HCT116 (cell line): ENCODE measurements around the gene GLI3. TPM values are rescaled to one million over a fixed set of nuclear protein-coding genes. Genes with fewer than 3 reads are reported as not detected.

Experiments
- ATAC-seq: fragments of 200-7000 bp; cut with Tn5 transposase; 2 replicates; pipeline ENCODE4 v1.9.1; 2020; ENCODE audit warnings: mild to moderate bottlenecking, moderate library complexity
- BruUV-seq: library from RNA; stranded (reverse); fragments of 400-500 nt; replicated peaks from 2 replicates; lab custom pipeline; 2021; lab: Mats Ljungman, UMichigan
- CTCF ChIA-PET: fragments of 300-600 bp; sonication (Branson Sonifier 250); formaldehyde crosslinking; loops from one replicate; lab custom pipeline; 2021; ENCODE audit warnings: antibody characterized with exemption; lab: Charles Lee
- POLR2A ChIA-PET: fragments of 300-600, 350-600 bp; sonication (Branson Sonifier 250); formaldehyde crosslinking; loops from one replicate; lab custom pipeline; 2021; ENCODE audit warnings: antibody characterized with exemption; lab: Charles Lee
- RAD21 ChIA-PET, 2 experiments: fragments of 300-600 bp; sonication (Branson Sonifier 250); formaldehyde crosslinking; loops; one replicate each; lab custom pipeline; 2023; ENCODE audit warnings: low total read pairs in 2 of 2; ENCODE audit not compliant: uncharacterized antibody in 2 of 2, unreplicated experiment in 2 of 2, low non-redundant PET in 1 of 2; lab: Charles Lee
- DNase-seq: peaks from one replicate; pipeline ENCODE4 v3.0.0-alpha.2; 2010; ENCODE audit warnings: low read depth, low spot score
- H2AFZ ChIP-seq: fragments of 200-600 bp; shearing (Covaris generic), sonication (generic); 2 replicates; pipeline ENCODE4 v1.6.1; 2017; ENCODE audit warnings: low read depth, mixed run types, mixed read lengths, antibody characterized with exemption, low read length; ENCODE audit not compliant: poor library complexity, severe bottlenecking
- H3K27ac ChIP-seq: 2 replicates; pipeline ENCODE4 v1.5.1; 2012; ENCODE audit warnings: low read depth, low read length
- H3K27me3 ChIP-seq: fragments of 200-600 bp; sonication (generic); 2 replicates; pipeline ENCODE4 v1.6.1; 2016; ENCODE audit warnings: mixed run types, low read length, mixed read lengths; ENCODE audit not compliant: insufficient read depth
- H3K36me3 ChIP-seq, 2 experiments: fragments of 200-500 bp in 1 of 2; fragments of 200-600 bp in 1 of 2; sonication (Bioruptor generic) in 1 of 2; sonication (generic) in 1 of 2; 2 replicates each; pipeline versions ENCODE4 v1.5.1 to v1.6.1; 2014 to 2016; ENCODE audit warnings: low read length in 2 of 2, inconsistent platforms in 1 of 2, mixed read lengths in 1 of 2, mixed run types in 1 of 2; ENCODE audit not compliant: insufficient read depth in 2 of 2, control insufficient read depth in 1 of 2
- H3K4me1 ChIP-seq, 2 experiments: fragments of 200-600 bp in 1 of 2; sonication (generic) in 1 of 2; 2 replicates each; pipeline versions ENCODE4 v1.5.1 to v1.6.1; 2012 to 2017; ENCODE audit warnings: low read length in 2 of 2, inconsistent platforms in 1 of 2, mild to moderate bottlenecking in 1 of 2, mixed read lengths in 1 of 2, mixed run types in 1 of 2, moderate library complexity in 1 of 2; ENCODE audit not compliant: insufficient read depth in 2 of 2, control insufficient read depth in 1 of 2
- H3K4me2 ChIP-seq: fragments of 200-600 bp; sonication (generic); 2 replicates; pipeline ENCODE4 v1.6.1; 2017; ENCODE audit warnings: mixed run types, low read length, mixed read lengths
- H3K4me3 ChIP-seq, 2 experiments: fragments of 200-600 bp in 1 of 2; sonication (generic) in 1 of 2; replicated peaks in 1 of 2; 2 replicates each; pipeline ENCODE4 v1.5.1; 2011 to 2016; ENCODE audit warnings: low read length in 2 of 2, control low read depth in 1 of 2, low read depth in 1 of 2, mild to moderate bottlenecking in 1 of 2, mixed read lengths in 1 of 2, mixed run types in 1 of 2
- H3K79me2 ChIP-seq: fragments of 200-600 bp; sonication (generic); 2 replicates; pipeline ENCODE4 v1.6.1; 2017; ENCODE audit warnings: mild to moderate bottlenecking, mixed run types, low read length, moderate library complexity, mixed read lengths; ENCODE audit not compliant: insufficient read depth
- H3K9ac ChIP-seq: fragments of 200-600 bp; sonication (generic); 2 replicates; pipeline ENCODE4 v1.6.1; 2016; ENCODE audit warnings: low read length, mixed read lengths
- H3K9me2 ChIP-seq: fragments of 200-600 bp; sonication (generic), shearing (Covaris generic); 2 replicates; pipeline ENCODE4 v1.6.1; 2017; ENCODE audit warnings: mixed run types, mild to moderate bottlenecking, moderate library complexity; ENCODE audit not compliant: insufficient read depth
- H3K9me3 ChIP-seq, 2 experiments: fragments of 200-500 bp in 1 of 2; fragments of 200-600 bp in 1 of 2; sonication (Bioruptor generic) in 1 of 2; sonication (generic) in 1 of 2; 2 replicates each; pipeline ENCODE4 v1.6.1; 2014 to 2017; ENCODE audit warnings: low read length in 2 of 2, mixed read lengths in 2 of 2, inconsistent platforms in 1 of 2, low read depth in 1 of 2, mild to moderate bottlenecking in 1 of 2, mixed run types in 1 of 2, moderate library complexity in 1 of 2; ENCODE audit not compliant: control insufficient read depth in 1 of 2, insufficient read depth in 1 of 2
- H4K20me1 ChIP-seq: fragments of 200-600 bp; sonication (generic), shearing (Covaris generic); 2 replicates; pipeline ENCODE4 v1.6.1; 2017; ENCODE audit warnings: mixed run types, mild to moderate bottlenecking, moderate library complexity; ENCODE audit not compliant: insufficient read depth
- CEBPB ChIP-seq: IDR thresholded peaks from 2 replicates; pipeline ENCODE4 v1.6.1; 2012; ENCODE audit warnings: low read depth
- ELF1 ChIP-seq: IDR thresholded peaks from 2 replicates; pipeline ENCODE4 v1.6.1; 2012; ENCODE audit warnings: low read depth, borderline replicate concordance
- FOSL1 ChIP-seq: IDR thresholded peaks from 2 replicates; pipeline ENCODE4 v1.6.1; 2012; ENCODE audit warnings: low read depth
- JUND ChIP-seq: IDR thresholded peaks from 2 replicates; pipeline ENCODE4 v1.6.1; 2012
- MAX ChIP-seq: IDR thresholded peaks from 2 replicates; pipeline ENCODE4 v1.6.1; 2012
- POLR2A ChIP-seq: IDR thresholded peaks from 2 replicates; pipeline ENCODE4 v1.7.0; 2011; ENCODE audit warnings: borderline replicate concordance; ENCODE audit not compliant: insufficient read depth, insufficient read length; ENCODE audit errors: extremely low read depth
- POLR2AphosphoS5 ChIP-seq: IDR thresholded peaks from 2 replicates; pipeline ENCODE4 v1.6.1; 2011; ENCODE audit warnings: mild to moderate bottlenecking, low read depth, low read length, moderate library complexity
- SIN3A ChIP-seq: IDR thresholded peaks from 2 replicates; pipeline ENCODE4 v1.6.1; 2012; ENCODE audit warnings: low read depth
- YY1 ChIP-seq: IDR thresholded peaks from 2 replicates; pipeline ENCODE4 v1.6.1; 2011; ENCODE audit warnings: low read length, low read depth, moderate library complexity, mild to moderate bottlenecking; ENCODE audit not compliant: insufficient replicate concordance; ENCODE audit errors: extremely low read depth
- ZFX ChIP-seq: fragments of 450-650 bp; IDR thresholded peaks from 2 replicates; pipeline ENCODE4 v1.6.1; 2017
- ZNF274 ChIP-seq: fragments of 200-500 bp; sonication (Bioruptor generic); IDR thresholded peaks from 2 replicates; pipeline ENCODE4 v1.6.1; 2014; ENCODE audit warnings: mild to moderate bottlenecking, low read depth, low read length, inconsistent platforms
- intact Hi-C: fragments of 100-400 bp; cut with micrococcal nuclease; formaldehyde crosslinking; loops from 2 replicates; pipeline ENCODE4 v1.10.0; 2022
- total RNA-seq: library from RNA; stranded (reverse); gene quantifications from one replicate; pipeline ENCODE4 v1.2.1, GENCODE V29; 2021; ENCODE audit not compliant: unreplicated experiment

Gene GLI3
- total RNA-seq, 1 experiment from 2014 or later = 0.07 TPM

GRCh38 chr7:42156291-42156865 is 80.6 kb downstream of the GLI3 start:
- Histone ChIP-seq H3K27ac (no peak overlapping the region), H3K4me3 (no peak overlapping the region), H2AFZ (no peak overlapping the region), H4K20me1 (no peaks in the 10 kb centered on the region), H3K36me3 (no peaks in the 10 kb centered on the region), H3K27me3 (0 out of 2 replicates have a peak, but pooled peaks cover 5% of the 10 kb centered on the region), H3K4me1 (no peaks in the 10 kb centered on the region), H3K9me2 (no peaks in the 10 kb centered on the region), H3K9ac (no peak overlapping the region), H3K9me3 (no peaks in the 10 kb centered on the region), H3K79me2 (no peaks in the 10 kb centered on the region), H3K4me2 (no peak overlapping the region)
- DNase-seq = no peak
- BruUV-seq = no TSS peak
- ATAC-seq = no peak
- intact Hi-C loops = no loop called here
- TF ChIP-seq POLR2AphosphoS5 (no peak), JUND (no peak), ZNF274 (no peak), ELF1 (no peak), FOSL1 (no peak), POLR2A (no peak)
- POLR2A ChIA-PET = no interaction called here
- RAD21 ChIA-PET = no interaction called here
- CTCF ChIA-PET = no interaction called here

- ATAC-seq (no peak), DNase-seq (no peak)
- Histone ChIP-seq H3K9ac (no peak overlapping the region), H3K4me1 (no peaks in the 10 kb centered on the region), H3K36me3 (no peaks in the 10 kb centered on the region), H3K79me2 (no peaks in the 10 kb centered on the region), H3K4me2 (no peak overlapping the region), H2AFZ (no peak overlapping the region), H3K9me2 (no peaks in the 10 kb centered on the region), H3K27ac (no peak overlapping the region), H3K9me3 (no peaks in the 10 kb centered on the region), H3K27me3 (0 out of 2 replicates have a peak, but pooled peaks cover 5% of the 10 kb centered on the region), H4K20me1 (no peaks in the 10 kb centered on the region), H3K4me3 (no peak overlapping the region)
- CTCF ChIA-PET = no interaction called here
- no TSS peak for BruUV-seq
- TF ChIP-seq MAX (no peak), ZFX (no peak), SIN3A (no peak), JUND (no peak), YY1 (no peak), CEBPB (no peak)
- intact Hi-C loops = no loop called here
- POLR2A ChIA-PET = no interaction called here
- RAD21 ChIA-PET = no interaction called here
Observed at GRCh38 chr7:42155584-42156290, 81.3 kb downstream of the GLI3 start.
